Small intestine (tissue), 7 donors: ENCODE measurements around the gene TMEM52B. TPM values are rescaled to one million over a fixed set of nuclear protein-coding genes. Genes with fewer than 3 reads are reported as not detected.

Experiments
- DNase-seq, 2 donors: peaks; one replicate each; pipeline versions ENCODE4 v3.0.0 to v3.0.0-alpha.2; 2013
- FAIRE-seq: peaks from 2 replicates; lab custom pipeline; 2012; peaks lifted over from hg19 to GRCh38; lab: Jason Lieb, UNC
- H3K27ac ChIP-seq, 3 donors: one replicate each; pipeline ENCODE4 v1.5.1; 2013; ENCODE audit warnings: low read length in 2 of 3, mild to moderate bottlenecking in 2 of 3, control low read depth in 1 of 3, inconsistent platforms in 1 of 3, low read depth in 1 of 3, moderate library complexity in 1 of 3
- H3K27me3 ChIP-seq, 3 donors: one replicate each; pipeline ENCODE4 v1.6.1; 2013; ENCODE audit warnings: low read length in 3 of 3, inconsistent platforms in 1 of 3; ENCODE audit not compliant: control insufficient read depth in 3 of 3, insufficient read depth in 3 of 3
- H3K36me3 ChIP-seq, 3 donors: one replicate each; pipeline ENCODE4 v1.6.1; 2013; ENCODE audit warnings: low read length in 3 of 3, inconsistent platforms in 1 of 3, low read depth in 1 of 3, mild to moderate bottlenecking in 1 of 3, moderate library complexity in 1 of 3; ENCODE audit not compliant: control insufficient read depth in 3 of 3, insufficient read depth in 2 of 3
- H3K4me1 ChIP-seq, 3 donors: one replicate each; pipeline ENCODE4 v1.6.1; 2013; ENCODE audit warnings: low read length in 2 of 3, inconsistent platforms in 1 of 3, low read depth in 1 of 3, mild to moderate bottlenecking in 1 of 3, moderate library complexity in 1 of 3; ENCODE audit not compliant: control insufficient read depth in 3 of 3, insufficient read depth in 2 of 3
- H3K4me3 ChIP-seq, 3 donors: one replicate each; pipeline ENCODE4 v1.5.1; 2013; ENCODE audit warnings: low read length in 3 of 3, control low read depth in 1 of 3, inconsistent platforms in 1 of 3, low read depth in 1 of 3, mild to moderate bottlenecking in 1 of 3, moderate library complexity in 1 of 3
- H3K9me3 ChIP-seq, 2 donors: one replicate each; pipeline ENCODE4 v1.6.1; 2013; ENCODE audit warnings: low read depth in 1 of 2, low read length in 1 of 2; ENCODE audit not compliant: control insufficient read depth in 2 of 2, insufficient read depth in 1 of 2
- WGBS, 3 donors: extraction: QIAGEN DNeasy Blood & Tissue Kit; methylation state at CpG; one replicate each; pipeline ENCODE4 v1.1.7; 2013; 5-methylcytosine and 5-hydroxymethylcytosine counted together
- polyA plus RNA-seq, 4 donors: library from polyadenylated mRNA; stranded (reverse) in 3 of 4; unstranded in 1 of 4; fragments of 200-250 nt in 3 of 4; fragments of 120-200 nt in 1 of 4; gene quantifications; one replicate each; pipeline versions ENCODE4 v1.2.1 to v1.2.3, GENCODE V29; 2013
- donor health status: healthy with polysubstance abuse.
- donor health status: control.
- donor health status: control.
- donor health status: Bipolar disorder and iron deficiency.
- donor health status: healthy.

Gene TMEM52B
- polyA plus RNA-seq, 4 donors = 0.10 to 0.25 TPM; not detected in 2

DNA sequence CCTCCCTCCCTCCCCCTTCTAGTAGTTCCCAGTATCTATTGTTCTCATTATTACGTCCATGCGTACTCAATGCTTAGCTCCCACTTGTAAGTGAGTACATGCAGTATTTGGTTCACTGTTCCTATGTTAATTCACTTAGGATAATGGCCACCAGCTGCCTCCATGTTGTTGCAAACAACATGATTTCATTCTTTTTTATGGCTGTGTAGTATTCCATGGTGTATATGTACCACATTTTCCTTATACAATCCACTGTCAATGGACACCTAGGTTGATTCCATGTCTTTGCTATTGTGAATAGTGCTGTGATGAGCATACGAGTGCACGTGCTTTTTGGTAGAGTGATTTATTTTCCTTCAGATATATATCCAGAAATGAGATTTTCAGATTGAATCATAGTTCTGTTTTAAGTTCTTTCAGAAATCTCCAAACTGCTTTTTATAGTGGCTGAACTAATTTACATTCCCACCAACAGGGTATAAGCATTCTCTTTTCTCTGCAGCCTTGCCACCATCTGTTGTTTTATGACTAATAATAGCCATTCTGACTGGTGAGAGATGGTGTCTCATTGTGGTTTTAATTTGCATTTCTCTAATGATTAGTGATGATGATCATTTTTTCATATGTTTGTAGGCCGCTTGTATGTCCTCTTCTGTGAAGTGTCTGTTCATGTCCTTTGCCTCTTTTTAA is 31.0 kb upstream of the TMEM52B start:
- 69 to 92% (median 77%) methylated on average over 5 of the region's 5 CpGs for WGBS, 3 donors
- no peak overlapping the region for H3K27ac ChIP-seq
- no peak for FAIRE-seq

DNA sequence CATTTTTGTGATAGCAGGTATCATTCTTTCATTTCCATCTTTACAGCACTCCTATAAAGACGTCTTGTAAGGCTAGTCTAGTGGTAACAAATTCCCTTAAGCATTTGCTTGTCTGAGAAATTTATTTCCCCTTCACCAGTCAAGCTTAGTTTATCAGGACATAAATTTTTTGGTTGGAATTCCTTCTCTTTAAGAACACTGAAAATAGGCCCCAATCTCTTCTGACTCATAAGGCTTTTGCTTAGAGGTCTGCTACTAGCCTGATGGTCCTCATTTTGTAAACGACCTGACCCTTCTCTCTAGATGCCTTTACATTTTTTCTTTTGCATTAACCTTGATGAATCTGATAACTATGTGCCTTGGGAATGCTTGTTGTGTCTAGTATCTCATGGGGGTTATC is 27.2 kb upstream of the TMEM52B start:
- Histone ChIP-seq H3K27ac (no peak overlapping the region), H3K36me3 (no peaks in the 10 kb centered on the region), H3K4me3 (no peak overlapping the region), H3K27me3 (no peaks in the 10 kb centered on the region), H3K9me3 (no peaks in the 10 kb centered on the region), H3K4me1 (peaks cover 0 to 15% (median 0%) of the 10 kb centered on the region in 3 donors)
- FAIRE-seq (no peak), DNase-seq (no peak)
- WGBS, 3 donors = 64 to 78% (median 65%) methylated on average over 2 of the region's 2 CpGs

More for the DNA sequence above, 31.0 kb upstream of the TMEM52B start:
- Histone ChIP-seq H3K27me3 (no peaks in the 10 kb centered on the region), H3K4me3 (no peak overlapping the region), H3K4me1 (peaks cover 0 to 5% (median 0%) of the 10 kb centered on the region in 3 donors), H3K9me3 (no peaks in the 10 kb centered on the region), H3K36me3 (no peaks in the 10 kb centered on the region)
- DNase-seq = no peak

DNA sequence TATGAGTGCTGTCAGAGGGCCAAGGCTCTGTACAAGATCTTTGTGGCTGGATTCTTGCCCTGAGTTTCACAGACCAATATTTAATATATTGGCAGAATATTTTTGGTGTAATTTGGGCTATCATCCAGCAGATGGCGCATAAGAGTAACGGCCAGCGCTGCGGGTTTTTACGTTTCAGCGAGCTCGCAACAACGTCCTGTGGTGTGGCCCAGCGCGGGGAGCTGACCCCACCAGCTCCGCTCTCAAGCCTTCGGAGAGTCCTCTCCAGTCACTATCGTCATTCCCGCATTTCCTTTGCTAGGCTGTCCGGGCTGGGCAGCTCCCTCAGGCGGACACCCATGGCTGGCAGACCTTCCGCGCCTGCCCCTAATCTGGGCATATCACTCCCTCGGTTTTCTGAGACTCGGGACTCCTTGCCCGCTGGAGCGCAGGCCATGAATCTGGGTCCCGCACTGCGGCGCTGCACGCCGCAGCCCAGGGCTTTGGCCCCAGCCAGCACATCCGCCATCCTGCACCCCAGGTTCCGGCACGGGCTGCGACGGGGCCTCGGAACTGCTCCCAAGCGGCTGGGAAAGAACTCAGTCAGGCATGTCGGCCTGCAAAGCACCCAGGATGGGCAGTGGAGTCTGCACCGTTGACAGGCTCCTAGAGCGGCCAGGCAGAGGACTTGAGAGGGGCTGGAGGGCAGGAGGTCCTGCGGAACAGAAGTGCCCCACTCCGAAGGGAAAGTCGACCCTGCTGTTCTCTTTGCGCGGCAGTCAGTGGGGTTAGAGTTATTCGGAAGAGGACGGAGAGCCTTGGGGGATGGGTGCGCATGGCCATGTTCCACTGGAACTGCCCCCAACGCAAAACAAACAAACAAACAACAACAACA is 25.3 kb upstream of the TMEM52B start:
- FAIRE-seq = no peak
- peak overlapping the region; percentile 34 to 77 (median 50) for H3K4me3 ChIP-seq

DNA sequence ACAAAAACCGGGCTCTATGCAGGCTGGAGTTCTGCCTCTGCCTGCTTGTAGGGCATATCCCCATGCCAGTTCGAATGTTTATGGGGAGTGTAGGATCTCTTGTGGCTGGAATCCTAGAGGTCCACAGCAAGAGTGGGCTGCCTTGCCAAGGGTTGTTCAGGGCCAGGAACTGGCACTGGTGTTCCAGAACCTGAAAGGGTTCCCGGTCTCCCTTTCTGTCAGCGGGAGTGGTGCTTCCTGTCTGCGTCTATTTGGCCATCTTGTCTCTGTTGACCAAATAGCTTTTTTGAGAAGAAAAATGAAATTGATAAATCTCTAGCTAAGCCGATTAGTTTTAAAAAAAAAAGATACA is 24.7 kb upstream of the TMEM52B start:
- H3K27ac ChIP-seq = peak overlapping the region in 1 of 3 donors; percentile 81
- WGBS, 3 donors = 62 to 73% (median 71%) methylated on average over 6 of the region's 6 CpGs
- peaks cover 0 to 4% of the 10 kb centered on the region in 2 donors for H3K9me3 ChIP-seq
- DNase-seq = no peak
- peak overlapping the region in 2 of 3 donors; percentile 50 to 77 for H3K4me3 ChIP-seq
- no peaks in the 10 kb centered on the region for H3K27me3 ChIP-seq
- H3K4me1 ChIP-seq = peaks cover 0 to 15% (median 0%) of the 10 kb centered on the region in 3 donors
- FAIRE-seq = no peak
- H3K36me3 ChIP-seq = no peaks in the 10 kb centered on the region

More for the DNA sequence above, 25.3 kb upstream of the TMEM52B start:
- H3K4me1 ChIP-seq = peaks cover 0 to 15% (median 0%) of the 10 kb centered on the region in 3 donors
- peaks cover 0 to 4% of the 10 kb centered on the region in 2 donors for H3K9me3 ChIP-seq
- WGBS, 3 donors = 4 to 7% (median 6%) methylated on average over 46 of the region's 46 CpGs
- no peaks in the 10 kb centered on the region for H3K36me3 ChIP-seq
- H3K27ac ChIP-seq = peak overlapping the region in 2 of 3 donors; percentile 81 to 83
- peak; percentile 66 to 88 for DNase-seq
- H3K27me3 ChIP-seq = no peaks in the 10 kb centered on the region

DNA sequence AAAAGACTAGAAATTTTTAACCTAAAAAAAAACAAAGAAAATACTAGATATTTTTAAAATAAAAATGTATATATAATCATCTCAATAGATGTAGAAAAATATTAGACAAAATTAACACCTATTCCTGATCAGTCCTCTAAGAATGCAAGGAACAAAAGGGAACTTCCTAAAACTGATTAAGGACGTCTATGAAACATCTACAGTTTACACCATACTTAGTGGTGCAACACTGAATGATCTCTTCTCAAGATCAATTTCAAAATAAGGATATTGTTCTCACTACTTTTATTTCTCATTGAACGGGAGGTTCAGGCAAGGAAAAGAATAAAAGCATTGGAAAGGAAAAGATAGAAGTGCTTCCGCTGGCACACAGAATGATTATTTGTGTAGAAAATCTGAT is 22.9 kb upstream of the TMEM52B start:
- 75 to 80% (median 76%) methylated on average over 3 of the region's 3 CpGs for WGBS, 3 donors
- FAIRE-seq (no peak), DNase-seq (no peak)
- H3K36me3 ChIP-seq = no peaks in the 10 kb centered on the region
- peaks cover 0 to 15% (median 0%) of the 10 kb centered on the region in 3 donors for H3K4me1 ChIP-seq
- no peak overlapping the region for H3K27ac ChIP-seq
- H3K27me3 ChIP-seq = no peaks in the 10 kb centered on the region
- peaks cover 0 to 4% of the 10 kb centered on the region in 2 donors for H3K9me3 ChIP-seq
- H3K4me3 ChIP-seq = no peak overlapping the region

DNA sequence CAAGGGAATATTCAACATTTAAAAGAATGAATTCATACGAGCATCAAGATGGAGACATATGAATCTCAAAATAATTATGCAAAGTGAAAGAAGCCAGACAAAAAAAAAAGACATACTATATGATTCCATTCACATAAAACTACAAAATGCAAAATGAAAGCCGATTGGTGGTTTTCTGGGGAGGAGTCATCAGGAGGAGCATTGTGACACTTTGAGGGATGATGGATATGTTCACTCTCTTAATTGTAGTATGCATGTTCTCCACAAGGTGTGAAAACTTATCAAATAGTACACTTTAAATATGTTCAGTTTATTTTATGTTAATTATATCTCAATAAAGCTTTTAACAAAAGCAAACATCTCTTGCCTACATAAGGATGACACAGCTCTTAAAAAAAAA is 20.4 kb upstream of the TMEM52B start:
- Histone ChIP-seq H3K9me3 (peaks cover 0 to 4% of the 10 kb centered on the region in 2 donors), H3K4me1 (peaks cover 0 to 8% (median 0%) of the 10 kb centered on the region in 3 donors), H3K4me3 (no peak overlapping the region), H3K36me3 (no peaks in the 10 kb centered on the region), H3K27me3 (no peaks in the 10 kb centered on the region), H3K27ac (no peak overlapping the region)
- DNase-seq (no peak), FAIRE-seq (no peak)
- 81 to 86% (median 82%) methylated on average over 2 of the region's 2 CpGs for WGBS, 3 donors

DNA sequence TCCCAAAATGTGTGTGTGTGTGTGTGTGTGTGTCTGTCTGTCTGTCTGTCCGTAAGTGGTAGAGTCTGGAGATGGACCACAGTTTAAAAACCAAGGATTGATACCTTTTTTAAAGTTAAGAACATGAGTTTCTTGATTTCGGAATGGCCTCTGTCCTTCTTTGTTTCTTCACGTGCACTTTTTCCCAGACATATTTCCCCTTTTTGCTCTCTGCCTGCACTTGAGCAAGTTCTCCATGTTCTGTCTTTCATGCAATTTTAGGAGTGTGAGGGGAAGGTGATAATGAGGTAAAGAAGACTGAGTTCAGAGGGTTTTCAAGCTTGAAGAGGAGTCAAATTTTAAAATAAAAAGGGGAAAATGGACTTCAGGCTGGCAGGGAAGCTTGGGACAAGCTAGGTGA is 19.6 kb upstream of the TMEM52B start:
- no peak overlapping the region for H3K4me3 ChIP-seq
- FAIRE-seq (no peak), DNase-seq (no peak)
- no peaks in the 10 kb centered on the region for H3K36me3 ChIP-seq
- no peaks in the 10 kb centered on the region for H3K27me3 ChIP-seq
- no peak overlapping the region for H3K27ac ChIP-seq
- H3K9me3 ChIP-seq = peaks cover 0 to 4% of the 10 kb centered on the region in 2 donors
- H3K4me1 ChIP-seq = no peaks in the 10 kb centered on the region
- 58 to 76% (median 58%) methylated on average over 3 of the region's 3 CpGs for WGBS, 3 donors

DNA sequence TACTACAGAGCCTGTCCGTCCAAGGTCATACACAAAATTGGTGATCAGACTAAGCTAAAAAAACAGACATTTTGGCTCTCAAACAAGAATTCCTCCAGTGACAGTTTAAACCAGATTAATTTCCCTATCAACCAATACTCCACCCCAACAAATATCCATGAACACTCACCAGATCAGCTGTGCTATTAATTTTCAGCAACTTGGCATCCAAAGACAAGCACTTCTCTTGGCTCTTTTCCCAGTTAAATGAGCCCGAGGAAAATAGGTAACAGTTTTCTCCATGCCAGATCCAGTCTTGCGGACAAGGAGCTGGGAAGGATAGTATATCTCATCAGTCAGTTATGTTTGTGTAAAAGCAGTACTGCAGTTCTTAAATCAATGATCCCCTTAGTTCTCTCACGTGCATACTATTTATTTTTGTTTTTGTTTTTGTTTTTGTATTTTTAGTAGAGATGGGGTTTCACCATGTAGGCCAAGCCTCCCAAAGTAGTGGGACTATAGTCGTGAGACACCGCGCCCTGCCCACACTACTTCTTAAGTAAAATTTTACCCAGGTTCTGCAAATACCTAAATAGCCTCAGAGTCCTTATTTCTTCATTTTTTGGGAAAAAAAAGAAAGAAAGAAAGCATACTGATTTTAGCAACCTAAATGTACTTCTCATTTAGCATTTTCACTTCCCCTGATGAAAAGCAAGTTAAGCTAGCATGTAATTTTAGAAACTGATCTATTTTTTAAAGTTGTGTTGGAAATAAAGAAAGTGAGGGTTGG is 18.0 kb upstream of the TMEM52B start:
- Histone ChIP-seq H3K27ac (no peak overlapping the region), H3K4me3 (no peak overlapping the region), H3K36me3 (no peaks in the 10 kb centered on the region), H3K27me3 (no peaks in the 10 kb centered on the region), H3K4me1 (no peaks in the 10 kb centered on the region), H3K9me3 (peaks cover 0 to 4% of the 10 kb centered on the region in 2 donors)
- FAIRE-seq = no peak
- WGBS, 3 donors = 65 to 74% (median 73%) methylated on average over 7 of the region's 7 CpGs
- DNase-seq = no peak
